Measurements from ENCODE around the gene OTOG.
A peak's percentile ranks its signal among the peaks of the same experiment; 100 is the strongest.

OTOG gene

GRCh38 chr11:17543574-17544180 is 3.4 kb upstream of the OTOG start:
- H3K27me3 ChIP-seq (ENCODE audit: insufficient read depth, low read length, poor library complexity, severe bottlenecking), result no peaks in the 10 kb centered on the region
- H3K4me2 ChIP-seq (ENCODE audit: low read depth, low read length, poor library complexity, severe bottlenecking), result no peak overlapping the region
- H4K20me1 ChIP-seq (ENCODE audit: insufficient read depth, low read length, poor library complexity, severe bottlenecking), result no peaks in the 10 kb centered on the region
- H3K79me2 ChIP-seq (ENCODE audit: insufficient read depth, low read length), result no peaks in the 10 kb centered on the region
- no peaks in the 10 kb centered on the region for H3K36me3 ChIP-seq (ENCODE audit: insufficient read depth, low read length)
- H2AFZ ChIP-seq (ENCODE audit: low read length), result no peak overlapping the region
- no peak overlapping the region for H3K9ac ChIP-seq (ENCODE audit: low read depth, low read length, poor library complexity, severe bottlenecking)
- TF ChIP-seq CTCF (conservative IDR thresholded peaks at IDR 0.05; ENCODE audit: low read length), result no peak
- no peak for TF ChIP-seq EZH2phosphoT487 (IDR thresholded peaks at IDR 0.05; ENCODE audit: borderline replicate concordance)
- no peaks in the 10 kb centered on the region for H3K9me3 ChIP-seq (ENCODE audit: insufficient read depth, low read depth, low read length)
- H3K9me2 ChIP-seq (replicated peaks; ENCODE audit: low read depth, low read length), result no peaks in the 10 kb centered on the region
- no peaks in the 10 kb centered on the region for H3F3A ChIP-seq (ENCODE audit: low read depth)
- no peaks in the 10 kb centered on the region for H3K4me1 ChIP-seq (ENCODE audit: insufficient read depth, low read length, poor library complexity, severe bottlenecking)
- no peak overlapping the region for H3K4me3 ChIP-seq (ENCODE audit: low read length, poor library complexity, severe bottlenecking)

- Histone ChIP-seq H3K9ac (ENCODE audit: low read depth, low read length, poor library complexity, severe bottlenecking) (no peak within 1 kb of the TSS), H2AFZ (ENCODE audit: low read length) (no peak within 1 kb of the TSS), H3K4me2 (ENCODE audit: low read depth, low read length, poor library complexity, severe bottlenecking) (no peak within 1 kb of the TSS), H3K9me3 (ENCODE audit: insufficient read depth, low read depth, low read length) (no peaks in the 10 kb centered on the region), H3K27me3 (ENCODE audit: insufficient read depth, low read length, poor library complexity, severe bottlenecking) (no peaks in the 10 kb centered on the region), H3K79me2 (ENCODE audit: insufficient read depth, low read length) (no peaks in the 10 kb centered on the region), H3K4me3 (ENCODE audit: low read length, poor library complexity, severe bottlenecking) (no peak within 1 kb of the TSS), H3F3A (ENCODE audit: low read depth) (no peaks in the 10 kb centered on the region), H3K36me3 (ENCODE audit: insufficient read depth, low read length) (no peaks in the 10 kb centered on the region), H3K4me1 (ENCODE audit: insufficient read depth, low read length, poor library complexity, severe bottlenecking) (no peaks in the 10 kb centered on the region), H4K20me1 (ENCODE audit: insufficient read depth, low read length, poor library complexity, severe bottlenecking) (no peaks in the 10 kb centered on the region), H3K9me2 (replicated peaks; ENCODE audit: low read depth, low read length) (no peaks in the 10 kb centered on the region)
- no peak for TF ChIP-seq EZH2phosphoT487 (IDR thresholded peaks at IDR 0.05; ENCODE audit: borderline replicate concordance)
Measured at GRCh38 chr11:17544181-17544622, 2.9 kb upstream of the OTOG start, which contains the start of gene USH1C. Gene USH1C (minus strand): TSS chr11:17544416. CDS start chr11:17544307, 109 bp downstream.

- TF ChIP-seq CTCF (conservative IDR thresholded peaks at IDR 0.05; ENCODE audit: low read length), result no peak
- no peak for TF ChIP-seq EZH2phosphoT487 (IDR thresholded peaks at IDR 0.05; ENCODE audit: borderline replicate concordance)
- Histone ChIP-seq H3K4me2 (ENCODE audit: low read depth, low read length, poor library complexity, severe bottlenecking) (no peak overlapping the region), H4K20me1 (ENCODE audit: insufficient read depth, low read length, poor library complexity, severe bottlenecking) (no peaks in the 10 kb centered on the region), H3K9me2 (replicated peaks; ENCODE audit: low read depth, low read length) (no peaks in the 10 kb centered on the region), H3K9ac (ENCODE audit: low read depth, low read length, poor library complexity, severe bottlenecking) (no peak overlapping the region), H3K36me3 (ENCODE audit: insufficient read depth, low read length) (no peaks in the 10 kb centered on the region), H3K27me3 (ENCODE audit: insufficient read depth, low read length, poor library complexity, severe bottlenecking) (no peaks in the 10 kb centered on the region), H3K4me1 (ENCODE audit: insufficient read depth, low read length, poor library complexity, severe bottlenecking) (peaks cover 9% of the 10 kb centered on the region), H3K4me3 (ENCODE audit: low read length, poor library complexity, severe bottlenecking) (no peak overlapping the region), H2AFZ (ENCODE audit: low read length) (no peak overlapping the region), H3K79me2 (ENCODE audit: insufficient read depth, low read length) (no peaks in the 10 kb centered on the region), H3K9me3 (ENCODE audit: insufficient read depth, low read depth, low read length) (no peaks in the 10 kb centered on the region), H3F3A (ENCODE audit: low read depth) (no peaks in the 10 kb centered on the region)
Measured at GRCh38 chr11:17546240-17546639, 819 bp upstream of the OTOG start.

- H3K9ac ChIP-seq (ENCODE audit: low read depth, low read length, poor library complexity, severe bottlenecking), result no peak overlapping the region
- H3K36me3 ChIP-seq (ENCODE audit: insufficient read depth, low read length), result no peaks in the 10 kb centered on the region
- H3K9me2 ChIP-seq (replicated peaks; ENCODE audit: low read depth, low read length), result no peaks in the 10 kb centered on the region
- peaks cover 11% of the 10 kb centered on the region for H3K4me1 ChIP-seq (ENCODE audit: insufficient read depth, low read length, poor library complexity, severe bottlenecking)
- H3K4me2 ChIP-seq (ENCODE audit: low read depth, low read length, poor library complexity, severe bottlenecking), result no peak overlapping the region
- H3K4me3 ChIP-seq (ENCODE audit: low read length, poor library complexity, severe bottlenecking), result no peak overlapping the region
- H3K79me2 ChIP-seq (ENCODE audit: insufficient read depth, low read length), result no peaks in the 10 kb centered on the region
- H4K20me1 ChIP-seq (ENCODE audit: insufficient read depth, low read length, poor library complexity, severe bottlenecking), result no peaks in the 10 kb centered on the region
- no peaks in the 10 kb centered on the region for H3F3A ChIP-seq (ENCODE audit: low read depth)
- H2AFZ ChIP-seq (ENCODE audit: low read length), result no peak overlapping the region
- TF ChIP-seq EZH2phosphoT487 (IDR thresholded peaks at IDR 0.05; ENCODE audit: borderline replicate concordance) (no peak), CTCF (conservative IDR thresholded peaks at IDR 0.05; ENCODE audit: low read length) (peak; percentile 38; the same call in 1 of the 2 replicates)
- no peaks in the 10 kb centered on the region for H3K27me3 ChIP-seq (ENCODE audit: insufficient read depth, low read length, poor library complexity, severe bottlenecking)
- no peaks in the 10 kb centered on the region for H3K9me3 ChIP-seq (ENCODE audit: insufficient read depth, low read depth, low read length)
Measured at GRCh38 chr11:17547932-17548331, 873 bp downstream of the OTOG start.
